Activated B cell treated with CpG ODN at 0.5 μM for 24 hours (primary cell): ENCODE data around the gene ZNF71. TPM values are rescaled to one million over a fixed set of nuclear protein-coding genes. Genes with fewer than 3 reads are reported as not detected.

Experiments
- ATAC-seq: fragments of 200-7000 bp; cut with Tn5 transposase; one replicate; pipeline ENCODE4 v1.10.0; 2021; ENCODE audit warnings: low read depth, mild to moderate bottlenecking, moderate library complexity
- CTCF ChIA-PET: fragments of 350-600 bp; sonication (Branson Sonifier 250); formaldehyde crosslinking; loops from one replicate; lab custom pipeline; 2021; ENCODE audit warnings: antibody characterized with exemption; lab: Charles Lee
- POLR2A ChIA-PET: fragments of 350-600 bp; sonication (Branson Sonifier 250); formaldehyde crosslinking; loops from one replicate; lab custom pipeline; 2021; ENCODE audit warnings: antibody characterized with exemption; lab: Charles Lee
- DNase-seq: peaks from one replicate; pipeline ENCODE4 v3.0.0; 2022
- H3K27ac Mint-ChIP-seq: one replicate; pipeline ENCODE4 v1.8.0; 2020; ENCODE audit warnings: mixed read lengths
- H3K27me3 Mint-ChIP-seq: one replicate; pipeline ENCODE4 v1.8.0; 2021; ENCODE audit warnings: mixed read lengths
- H3K36me3 Mint-ChIP-seq: one replicate; pipeline ENCODE4 v1.8.0; 2021; ENCODE audit warnings: low read depth, mixed read lengths
- H3K4me1 Mint-ChIP-seq: one replicate; pipeline ENCODE4 v1.8.0; 2021; ENCODE audit warnings: mixed read lengths
- H3K4me3 Mint-ChIP-seq: one replicate; pipeline ENCODE4 v1.8.0; 2020; ENCODE audit warnings: mild to moderate bottlenecking, mixed read lengths
- H3K9me3 Mint-ChIP-seq: one replicate; pipeline ENCODE4 v1.8.0; 2020; ENCODE audit warnings: mixed read lengths
- intact Hi-C: fragments of 100-400 bp; cut with micrococcal nuclease; formaldehyde crosslinking; loops from one replicate; pipeline ENCODE4 v1.15.1; 2024
- total RNA-seq: library from RNA; stranded (reverse); gene quantifications from 2 replicates; pipeline ENCODE4 v1.2.3, GENCODE V29; 2022
- TF ChIP-seq, protein P1 (sequence below): fragments of 200-600 bp; IDR thresholded peaks from one replicate; pipeline ENCODE4 v1.8.0; 2022; ENCODE audit warnings: antibody characterized with exemption, mild to moderate bottlenecking

Gene ZNF71
- 6.3 and 6.7 TPM in 2 replicates for total RNA-seq

DNA sequence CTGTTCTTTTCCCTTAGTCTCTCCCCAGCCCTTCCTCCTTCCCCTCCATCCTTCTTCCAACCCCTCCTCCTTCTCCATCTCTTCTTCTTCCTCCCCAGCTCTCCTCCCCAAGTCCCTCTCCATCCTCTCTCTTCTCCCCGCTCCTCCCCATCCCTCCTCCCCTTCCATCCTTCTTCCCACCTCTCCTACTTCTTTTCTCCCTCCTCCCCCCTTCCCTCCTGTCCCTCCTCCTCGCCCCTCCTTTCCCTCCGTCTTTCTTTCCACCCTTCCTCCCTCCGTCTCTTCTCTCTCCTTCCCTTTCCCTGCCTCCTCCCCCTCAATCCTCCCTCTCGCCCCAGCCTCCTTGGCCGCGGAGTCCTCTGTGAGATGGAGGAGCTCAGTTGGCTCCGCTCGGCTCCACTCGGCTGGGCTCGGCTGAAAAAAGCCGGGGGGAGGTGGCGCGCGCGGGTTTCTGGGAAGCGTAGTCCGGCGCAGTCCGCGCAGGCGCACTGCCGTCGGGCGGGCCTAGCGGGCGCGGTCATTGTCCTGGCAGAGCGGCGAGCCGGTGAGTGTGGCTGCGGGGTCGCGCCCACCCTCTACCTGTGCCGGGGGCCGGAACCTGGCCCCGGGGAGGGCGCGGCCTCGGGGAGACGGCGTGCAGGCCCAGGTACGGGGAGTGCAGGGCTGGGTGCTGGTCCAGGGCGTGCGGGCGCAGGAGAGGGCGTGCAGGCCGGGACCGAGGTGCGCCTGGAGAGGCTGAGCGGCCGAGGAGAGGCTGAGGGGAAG, at the start of gene ZNF71:
Gene ZNF71 (plus strand): TSS at position 520 of the 765 bp plus-strand sequence. CDS start 6,257 bp downstream, outside the sequence.
- intact Hi-C loops = loop anchor here (1.0 to 2.0 kb wide), 6 partner anchors 28 to 202 kb away; partner anchors contain the start of genes ZFP28, ZNF470, ZNF582 and ZNF835
- H3K27me3 Mint-ChIP-seq = no peaks in the 10 kb centered on the region
- ChIA-PET CTCF (no interaction called here), POLR2A (interaction anchor here (0.6 to 1.3 kb wide), 5 partner anchors 83 to 370 kb away, joined by 3 to 17 read pairs (median 4); partner anchors contain the start of genes ZNF582 and ZNF583)
- ATAC-seq (peak; percentile 95), DNase-seq (peak; percentile 87)
- TF ChIP-seq, protein P1, sequence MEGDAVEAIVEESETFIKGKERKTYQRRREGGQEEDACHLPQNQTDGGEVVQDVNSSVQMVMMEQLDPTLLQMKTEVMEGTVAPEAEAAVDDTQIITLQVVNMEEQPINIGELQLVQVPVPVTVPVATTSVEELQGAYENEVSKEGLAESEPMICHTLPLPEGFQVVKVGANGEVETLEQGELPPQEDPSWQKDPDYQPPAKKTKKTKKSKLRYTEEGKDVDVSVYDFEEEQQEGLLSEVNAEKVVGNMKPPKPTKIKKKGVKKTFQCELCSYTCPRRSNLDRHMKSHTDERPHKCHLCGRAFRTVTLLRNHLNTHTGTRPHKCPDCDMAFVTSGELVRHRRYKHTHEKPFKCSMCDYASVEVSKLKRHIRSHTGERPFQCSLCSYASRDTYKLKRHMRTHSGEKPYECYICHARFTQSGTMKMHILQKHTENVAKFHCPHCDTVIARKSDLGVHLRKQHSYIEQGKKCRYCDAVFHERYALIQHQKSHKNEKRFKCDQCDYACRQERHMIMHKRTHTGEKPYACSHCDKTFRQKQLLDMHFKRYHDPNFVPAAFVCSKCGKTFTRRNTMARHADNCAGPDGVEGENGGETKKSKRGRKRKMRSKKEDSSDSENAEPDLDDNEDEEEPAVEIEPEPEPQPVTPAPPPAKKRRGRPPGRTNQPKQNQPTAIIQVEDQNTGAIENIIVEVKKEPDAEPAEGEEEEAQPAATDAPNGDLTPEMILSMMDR = no peak
- peak within 1 kb of the TSS; percentile 96 for H3K4me3 Mint-ChIP-seq
- H3K27ac Mint-ChIP-seq = peak within 1 kb of the TSS; percentile 82
- H3K4me1 Mint-ChIP-seq = peaks cover 13% of the 10 kb centered on the region
- H3K9me3 Mint-ChIP-seq = peaks cover 13% of the 10 kb centered on the region
- peaks cover 17% of the 10 kb centered on the region for H3K36me3 Mint-ChIP-seq

DNA sequence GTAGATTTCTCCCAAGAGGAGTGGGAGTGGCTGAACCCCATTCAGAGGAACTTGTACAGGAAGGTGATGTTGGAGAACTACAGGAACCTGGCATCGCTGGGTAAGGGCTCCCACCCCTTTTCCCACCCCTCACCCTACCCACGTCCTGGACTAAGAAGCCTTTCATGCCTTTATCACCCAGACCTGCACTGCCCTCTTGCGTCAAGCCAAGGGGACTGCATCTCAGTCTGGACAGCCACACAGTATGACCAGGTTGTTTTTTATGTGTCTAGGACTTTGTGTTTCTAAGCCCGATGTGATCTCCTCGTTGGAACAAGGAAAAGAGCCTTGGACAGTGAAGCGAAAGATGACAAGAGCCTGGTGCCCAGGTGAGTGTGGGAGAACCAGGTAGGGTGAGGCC, 47.6 kb upstream of the ZNF71 start:
- H3K36me3 Mint-ChIP-seq = peaks cover 69% of the 10 kb centered on the region
- TF ChIP-seq, protein P1 = no peak
- H3K27me3 Mint-ChIP-seq = no peaks in the 10 kb centered on the region
- ChIA-PET CTCF (no interaction called here), POLR2A (no interaction called here)
- H3K27ac Mint-ChIP-seq = no peak overlapping the region
- no peak for DNase-seq
- ATAC-seq = no peak
- H3K9me3 Mint-ChIP-seq = peaks cover 37% of the 10 kb centered on the region
- intact Hi-C loops = no loop called here
- H3K4me3 Mint-ChIP-seq = no peak overlapping the region
- H3K4me1 Mint-ChIP-seq = no peaks in the 10 kb centered on the region

DNA sequence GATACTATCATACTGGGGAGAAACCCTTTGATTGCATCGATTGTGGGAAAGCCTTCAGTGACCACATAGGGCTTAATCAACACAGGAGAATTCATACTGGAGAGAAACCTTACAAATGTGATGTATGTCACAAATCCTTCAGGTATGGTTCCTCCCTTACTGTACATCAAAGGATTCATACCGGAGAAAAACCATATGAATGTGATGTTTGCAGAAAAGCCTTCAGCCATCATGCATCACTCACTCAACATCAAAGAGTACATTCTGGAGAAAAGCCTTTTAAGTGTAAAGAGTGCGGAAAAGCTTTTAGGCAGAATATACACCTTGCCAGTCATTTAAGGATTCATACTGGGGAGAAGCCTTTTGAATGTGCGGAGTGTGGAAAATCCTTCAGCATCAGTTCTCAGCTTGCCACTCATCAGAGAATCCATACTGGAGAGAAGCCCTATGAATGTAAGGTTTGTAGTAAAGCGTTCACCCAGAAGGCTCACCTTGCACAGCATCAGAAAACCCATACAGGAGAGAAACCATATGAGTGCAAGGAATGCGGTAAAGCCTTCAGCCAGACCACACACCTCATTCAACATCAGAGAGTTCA, 40.7 kb upstream of the ZNF71 start:
- peaks cover 65% of the 10 kb centered on the region for H3K36me3 Mint-ChIP-seq
- no peaks in the 10 kb centered on the region for H3K27me3 Mint-ChIP-seq
- intact Hi-C loops = no loop called here
- ChIA-PET POLR2A (no interaction called here), CTCF (no interaction called here)
- TF ChIP-seq, protein P1 = no peak
- ATAC-seq = no peak
- H3K9me3 Mint-ChIP-seq = peaks cover 55% of the 10 kb centered on the region
- DNase-seq = no peak
- H3K4me3 Mint-ChIP-seq = no peak overlapping the region
- H3K27ac Mint-ChIP-seq = no peak overlapping the region
- no peaks in the 10 kb centered on the region for H3K4me1 Mint-ChIP-seq

DNA sequence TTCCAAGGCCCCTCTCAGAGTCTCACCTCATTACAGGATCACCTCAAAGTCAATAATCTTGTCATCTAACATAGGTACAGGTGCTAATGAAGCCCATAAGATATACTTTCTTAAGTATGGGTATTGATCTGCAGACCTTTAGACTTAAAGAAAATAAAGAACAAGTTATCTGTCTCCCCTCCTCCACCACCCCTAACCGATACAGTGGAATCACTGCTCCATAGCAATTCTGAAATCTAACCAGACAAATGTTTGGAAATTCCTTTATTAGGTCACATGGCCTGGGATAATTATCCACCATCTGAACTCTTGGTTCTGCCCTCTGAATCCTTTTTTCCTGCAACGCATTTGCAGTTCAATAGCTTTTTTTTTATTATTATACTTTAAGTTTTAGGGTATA, 32.3 kb upstream of the ZNF71 start:
- peaks cover 56% of the 10 kb centered on the region for H3K9me3 Mint-ChIP-seq
- DNase-seq = no peak
- no peak overlapping the region for H3K27ac Mint-ChIP-seq
- no peak overlapping the region for H3K4me3 Mint-ChIP-seq
- ATAC-seq = no peak
- peaks cover 60% of the 10 kb centered on the region for H3K36me3 Mint-ChIP-seq
- ChIA-PET CTCF (no interaction called here), POLR2A (no interaction called here)
- intact Hi-C loops = loop anchor here (10.0 kb wide), 1 partner anchor 158 kb away; the partner anchor contains the start of gene ZNF583
- H3K27me3 Mint-ChIP-seq = no peaks in the 10 kb centered on the region
- TF ChIP-seq, protein P1 = no peak
- H3K4me1 Mint-ChIP-seq = peaks cover 10% of the 10 kb centered on the region

- ChIA-PET POLR2A (interaction anchor here (0.5 to 1.9 kb wide), 3 partner anchors 28 to 1503 kb away, joined by 3 to 6 read pairs (median 3); partner anchors contain the start of gene ZFP28), CTCF (no interaction called here)
- H3K4me1 Mint-ChIP-seq = peaks cover 15% of the 10 kb centered on the region
- DNase-seq = no peak
- peaks cover 41% of the 10 kb centered on the region for H3K9me3 Mint-ChIP-seq
- H3K27me3 Mint-ChIP-seq = no peaks in the 10 kb centered on the region
- TF ChIP-seq, protein P1 = no peak
- H3K27ac Mint-ChIP-seq = peak overlapping the region; percentile 88
- intact Hi-C loops = loop anchor here (1.0 to 10.0 kb wide), 5 partner anchors 28 to 253 kb away; partner anchors contain the start of genes ZFP28, ZNF583, ZNF71 and ZSCAN5A
- peak overlapping the region; percentile 96 for H3K4me3 Mint-ChIP-seq
- ATAC-seq = peak; percentile 35
- H3K36me3 Mint-ChIP-seq = peaks cover 74% of the 10 kb centered on the region
Measured at GRCh38 chr19:56566904-56567273, 28.2 kb upstream of the ZNF71 start.
